HepG2 (cell line): ENCODE measurements around the gene RNF8. TPM values are rescaled to one million over a fixed set of nuclear protein-coding genes. Genes with fewer than 3 reads are reported as not detected.

Experiments
- ATRX ChIP-seq: sonication (generic); formaldehyde crosslinking; IDR thresholded peaks from 2 replicates; pipeline ENCODE4 v1.4.0; 2020; ENCODE audit warnings: missing genetic modification reagents, borderline replicate concordance
- GFI1 ChIP-seq: sonication (generic); formaldehyde crosslinking; IDR thresholded peaks from 2 replicates; pipeline ENCODE4 v1.5.0; 2020; ENCODE audit warnings: missing genetic modification reagents, mild to moderate bottlenecking, borderline replicate concordance
- MED8 ChIP-seq: sonication (generic); formaldehyde crosslinking; IDR thresholded peaks from 2 replicates; pipeline ENCODE4 v1.8.1; 2023; ENCODE audit warnings: mild to moderate bottlenecking, missing genetic modification reagents; ENCODE audit not compliant: insufficient replicate concordance
- RBM22 ChIP-seq: fragments of 200-400 bp; formaldehyde crosslinking; optimal IDR thresholded peaks from 2 replicates; pipeline ENCODE3; 2017; ENCODE audit warnings: mild to moderate bottlenecking, low read length, moderate library complexity
- RBM39 ChIP-seq: fragments of 200-400 bp; formaldehyde crosslinking; IDR thresholded peaks from one replicate; pipeline ENCODE4 v1.6.1; 2018; ENCODE audit warnings: antibody characterized with exemption, mild to moderate bottlenecking, low read depth, low read length; ENCODE audit not compliant: poor library complexity, severe bottlenecking
- TMF1 ChIP-seq: sonication (generic); formaldehyde crosslinking; IDR thresholded peaks from 2 replicates; pipeline ENCODE4 v1.8.1; 2022; ENCODE audit warnings: low read depth, missing genetic modification reagents
- ZNF382 ChIP-seq: sonication (generic); formaldehyde crosslinking; IDR thresholded peaks from 2 replicates; pipeline ENCODE4 v1.5.0; 2020; ENCODE audit warnings: missing genetic modification reagents, mild to moderate bottlenecking, borderline replicate concordance
- ZNF451 ChIP-seq: sonication (generic); formaldehyde crosslinking; IDR thresholded peaks from 2 replicates; pipeline ENCODE4 v1.5.0; 2020; ENCODE audit warnings: mild to moderate bottlenecking, missing genetic modification reagents
- ZNF713 ChIP-seq: sonication (generic); formaldehyde crosslinking; IDR thresholded peaks from 2 replicates; pipeline ENCODE4 v1.4.0; 2020; ENCODE audit warnings: mild to moderate bottlenecking, missing genetic modification reagents
- polyA plus RNA-seq, 8 experiments: library from polyadenylated mRNA; depleted of rRNA in 3 of 8; stranded (reverse) in 7 of 8; unstranded in 1 of 8; fragments of >200 nt; fragmentation: Illumina TruSeq in 4 of 8; extraction: Trizol in 4 of 8; gene quantifications; 2 replicates each; pipeline versions ENCODE4 v1.2.1 to v1.2.3, GENCODE V29; 2011 to 2016; ENCODE audit warnings: low read depth in 4 of 8, missing spikeins in 1 of 8, mixed read lengths in 1 of 8; ENCODE audit not compliant: insufficient read depth in 1 of 8
- total RNA-seq, 5 experiments: library from RNA; depleted of rRNA; stranded (reverse); fragments of >200 nt; fragmentation: Illumina TruSeq; extraction: Trizol; gene quantifications; 2 replicates each; pipeline ENCODE4 v1.2.3, GENCODE V29; 2016; ENCODE audit warnings: low read depth in 1 of 5
- TF ChIP-seq, protein P1 (sequence below): sonication (generic); formaldehyde crosslinking; IDR thresholded peaks from 2 replicates; pipeline ENCODE4 v1.4.0; 2020; ENCODE audit warnings: missing genetic modification reagents
- TF ChIP-seq, protein P2 (sequence below): sonication (generic); formaldehyde crosslinking; IDR thresholded peaks from 2 replicates; pipeline ENCODE4 v1.5.0; 2020; ENCODE audit warnings: missing genetic modification reagents
- TF ChIP-seq, protein P3 (sequence below): sonication (generic); formaldehyde crosslinking; IDR thresholded peaks from 2 replicates; pipeline ENCODE4 v1.5.0; 2020; ENCODE audit warnings: missing genetic modification reagents
- TF ChIP-seq, protein P4 (sequence below): sonication (generic); formaldehyde crosslinking; IDR thresholded peaks from 2 replicates; pipeline ENCODE4 v1.4.0; 2020; ENCODE audit warnings: missing genetic modification reagents, mild to moderate bottlenecking, borderline replicate concordance
- TF ChIP-seq, protein P5 (sequence below): sonication (generic); formaldehyde crosslinking; IDR thresholded peaks from 2 replicates; pipeline ENCODE4 v1.4.0; 2020; ENCODE audit warnings: missing genetic modification reagents, borderline replicate concordance
- TF ChIP-seq, protein P6 (sequence below): sonication (generic); formaldehyde crosslinking; IDR thresholded peaks from 2 replicates; pipeline ENCODE4 v1.4.0; 2020; ENCODE audit warnings: mild to moderate bottlenecking, missing genetic modification reagents

The RNF8 gene
- total and polyA plus RNA-seq, 2 of the 13 experiments (the other 11 are each of a cell fraction or from before 2014, with no cell fraction given) = 21.8 to 47.6 TPM

DNA sequence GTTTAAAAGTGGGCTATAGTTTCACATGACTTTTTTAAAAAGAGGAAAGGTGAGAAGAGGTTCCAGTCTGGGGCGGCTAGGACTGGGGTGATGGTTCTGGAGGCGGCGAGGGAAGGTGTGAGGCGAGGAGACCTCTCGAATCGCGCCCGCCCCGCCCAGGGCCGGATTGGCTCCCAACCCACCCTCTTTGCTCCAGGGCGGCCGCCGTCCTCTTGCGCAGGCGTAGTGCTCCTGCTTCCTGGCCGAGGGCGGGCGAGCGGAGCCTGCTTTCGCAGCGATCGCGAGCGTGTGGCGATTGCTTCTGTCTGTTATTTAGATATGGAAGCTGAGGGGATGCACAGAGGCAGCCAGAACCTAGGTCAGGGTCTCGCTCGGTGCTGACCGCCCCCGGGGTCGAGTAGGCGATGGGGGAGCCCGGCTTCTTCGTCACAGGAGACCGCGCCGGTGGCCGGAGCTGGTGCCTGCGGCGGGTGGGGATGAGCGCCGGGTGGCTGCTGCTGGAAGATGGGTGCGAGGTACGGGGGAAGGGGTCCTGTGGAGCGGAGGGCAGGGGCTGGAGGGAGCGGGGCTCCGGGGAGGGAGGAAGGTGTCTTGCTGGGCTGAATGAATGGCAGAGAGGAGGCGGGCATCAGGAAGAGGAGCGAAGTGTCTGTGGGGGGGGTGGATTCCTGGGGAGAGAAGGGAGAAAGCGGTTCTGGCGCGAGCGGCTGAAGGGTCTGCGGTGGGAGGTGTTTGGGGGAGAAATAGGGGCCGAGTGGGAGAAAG, at the start of gene RNF8 (continued):
- TF ChIP-seq, protein P1, sequence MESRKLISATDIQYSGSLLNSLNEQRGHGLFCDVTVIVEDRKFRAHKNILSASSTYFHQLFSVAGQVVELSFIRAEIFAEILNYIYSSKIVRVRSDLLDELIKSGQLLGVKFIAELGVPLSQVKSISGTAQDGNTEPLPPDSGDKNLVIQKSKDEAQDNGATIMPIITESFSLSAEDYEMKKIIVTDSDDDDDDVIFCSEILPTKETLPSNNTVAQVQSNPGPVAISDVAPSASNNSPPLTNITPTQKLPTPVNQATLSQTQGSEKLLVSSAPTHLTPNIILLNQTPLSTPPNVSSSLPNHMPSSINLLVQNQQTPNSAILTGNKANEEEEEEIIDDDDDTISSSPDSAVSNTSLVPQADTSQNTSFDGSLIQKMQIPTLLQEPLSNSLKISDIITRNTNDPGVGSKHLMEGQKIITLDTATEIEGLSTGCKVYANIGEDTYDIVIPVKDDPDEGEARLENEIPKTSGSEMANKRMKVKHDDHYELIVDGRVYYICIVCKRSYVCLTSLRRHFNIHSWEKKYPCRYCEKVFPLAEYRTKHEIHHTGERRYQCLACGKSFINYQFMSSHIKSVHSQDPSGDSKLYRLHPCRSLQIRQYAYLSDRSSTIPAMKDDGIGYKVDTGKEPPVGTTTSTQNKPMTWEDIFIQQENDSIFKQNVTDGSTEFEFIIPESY (CRISPR knock-in tag) = no peak
- no peak for TF ChIP-seq ZNF713
- TF ChIP-seq, protein P2, sequence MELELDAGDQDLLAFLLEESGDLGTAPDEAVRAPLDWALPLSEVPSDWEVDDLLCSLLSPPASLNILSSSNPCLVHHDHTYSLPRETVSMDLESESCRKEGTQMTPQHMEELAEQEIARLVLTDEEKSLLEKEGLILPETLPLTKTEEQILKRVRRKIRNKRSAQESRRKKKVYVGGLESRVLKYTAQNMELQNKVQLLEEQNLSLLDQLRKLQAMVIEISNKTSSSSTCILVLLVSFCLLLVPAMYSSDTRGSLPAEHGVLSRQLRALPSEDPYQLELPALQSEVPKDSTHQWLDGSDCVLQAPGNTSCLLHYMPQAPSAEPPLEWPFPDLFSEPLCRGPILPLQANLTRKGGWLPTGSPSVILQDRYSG (CRISPR knock-in tag) = 0 out of 2 replicates have a peak, but pooled peaks have one; percentile 45
- TF ChIP-seq RBM39 = no peak
- TF ChIP-seq, protein P3, sequence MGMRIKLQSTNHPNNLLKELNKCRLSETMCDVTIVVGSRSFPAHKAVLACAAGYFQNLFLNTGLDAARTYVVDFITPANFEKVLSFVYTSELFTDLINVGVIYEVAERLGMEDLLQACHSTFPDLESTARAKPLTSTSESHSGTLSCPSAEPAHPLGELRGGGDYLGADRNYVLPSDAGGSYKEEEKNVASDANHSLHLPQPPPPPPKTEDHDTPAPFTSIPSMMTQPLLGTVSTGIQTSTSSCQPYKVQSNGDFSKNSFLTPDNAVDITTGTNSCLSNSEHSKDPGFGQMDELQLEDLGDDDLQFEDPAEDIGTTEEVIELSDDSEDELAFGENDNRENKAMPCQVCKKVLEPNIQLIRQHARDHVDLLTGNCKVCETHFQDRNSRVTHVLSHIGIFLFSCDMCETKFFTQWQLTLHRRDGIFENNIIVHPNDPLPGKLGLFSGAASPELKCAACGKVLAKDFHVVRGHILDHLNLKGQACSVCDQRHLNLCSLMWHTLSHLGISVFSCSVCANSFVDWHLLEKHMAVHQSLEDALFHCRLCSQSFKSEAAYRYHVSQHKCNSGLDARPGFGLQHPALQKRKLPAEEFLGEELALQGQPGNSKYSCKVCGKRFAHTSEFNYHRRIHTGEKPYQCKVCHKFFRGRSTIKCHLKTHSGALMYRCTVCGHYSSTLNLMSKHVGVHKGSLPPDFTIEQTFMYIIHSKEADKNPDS = no peak
- no peak for TF ChIP-seq MED8 (CRISPR knock-in tag)
- no peak for TF ChIP-seq RBM22
- TF ChIP-seq, protein P4, sequence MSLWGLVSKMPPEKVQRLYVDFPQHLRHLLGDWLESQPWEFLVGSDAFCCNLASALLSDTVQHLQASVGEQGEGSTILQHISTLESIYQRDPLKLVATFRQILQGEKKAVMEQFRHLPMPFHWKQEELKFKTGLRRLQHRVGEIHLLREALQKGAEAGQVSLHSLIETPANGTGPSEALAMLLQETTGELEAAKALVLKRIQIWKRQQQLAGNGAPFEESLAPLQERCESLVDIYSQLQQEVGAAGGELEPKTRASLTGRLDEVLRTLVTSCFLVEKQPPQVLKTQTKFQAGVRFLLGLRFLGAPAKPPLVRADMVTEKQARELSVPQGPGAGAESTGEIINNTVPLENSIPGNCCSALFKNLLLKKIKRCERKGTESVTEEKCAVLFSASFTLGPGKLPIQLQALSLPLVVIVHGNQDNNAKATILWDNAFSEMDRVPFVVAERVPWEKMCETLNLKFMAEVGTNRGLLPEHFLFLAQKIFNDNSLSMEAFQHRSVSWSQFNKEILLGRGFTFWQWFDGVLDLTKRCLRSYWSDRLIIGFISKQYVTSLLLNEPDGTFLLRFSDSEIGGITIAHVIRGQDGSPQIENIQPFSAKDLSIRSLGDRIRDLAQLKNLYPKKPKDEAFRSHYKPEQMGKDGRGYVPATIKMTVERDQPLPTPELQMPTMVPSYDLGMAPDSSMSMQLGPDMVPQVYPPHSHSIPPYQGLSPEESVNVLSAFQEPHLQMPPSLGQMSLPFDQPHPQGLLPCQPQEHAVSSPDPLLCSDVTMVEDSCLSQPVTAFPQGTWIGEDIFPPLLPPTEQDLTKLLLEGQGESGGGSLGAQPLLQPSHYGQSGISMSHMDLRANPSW (CRISPR knock-in tag) = no peak
- TF ChIP-seq ATRX (CRISPR knock-in tag) = no peak
- 0 out of 2 replicates have a peak, but pooled peaks have one; percentile 17 for TF ChIP-seq ZNF451 (CRISPR knock-in tag)
- TF ChIP-seq, protein P5, sequence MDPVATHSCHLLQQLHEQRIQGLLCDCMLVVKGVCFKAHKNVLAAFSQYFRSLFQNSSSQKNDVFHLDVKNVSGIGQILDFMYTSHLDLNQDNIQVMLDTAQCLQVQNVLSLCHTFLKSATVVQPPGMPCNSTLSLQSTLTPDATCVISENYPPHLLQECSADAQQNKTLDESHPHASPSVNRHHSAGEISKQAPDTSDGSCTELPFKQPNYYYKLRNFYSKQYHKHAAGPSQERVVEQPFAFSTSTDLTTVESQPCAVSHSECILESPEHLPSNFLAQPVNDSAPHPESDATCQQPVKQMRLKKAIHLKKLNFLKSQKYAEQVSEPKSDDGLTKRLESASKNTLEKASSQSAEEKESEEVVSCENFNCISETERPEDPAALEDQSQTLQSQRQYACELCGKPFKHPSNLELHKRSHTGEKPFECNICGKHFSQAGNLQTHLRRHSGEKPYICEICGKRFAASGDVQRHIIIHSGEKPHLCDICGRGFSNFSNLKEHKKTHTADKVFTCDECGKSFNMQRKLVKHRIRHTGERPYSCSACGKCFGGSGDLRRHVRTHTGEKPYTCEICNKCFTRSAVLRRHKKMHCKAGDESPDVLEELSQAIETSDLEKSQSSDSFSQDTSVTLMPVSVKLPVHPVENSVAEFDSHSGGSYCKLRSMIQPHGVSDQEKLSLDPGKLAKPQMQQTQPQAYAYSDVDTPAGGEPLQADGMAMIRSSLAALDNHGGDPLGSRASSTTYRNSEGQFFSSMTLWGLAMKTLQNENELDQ = no peak
- no peak; the same call in 1 of the 2 replicates for TF ChIP-seq GFI1 (CRISPR knock-in tag)
- TF ChIP-seq ZNF382 (CRISPR knock-in tag) = no peak
- no peak for TF ChIP-seq TMF1 (CRISPR knock-in tag)
- TF ChIP-seq, protein P6, sequence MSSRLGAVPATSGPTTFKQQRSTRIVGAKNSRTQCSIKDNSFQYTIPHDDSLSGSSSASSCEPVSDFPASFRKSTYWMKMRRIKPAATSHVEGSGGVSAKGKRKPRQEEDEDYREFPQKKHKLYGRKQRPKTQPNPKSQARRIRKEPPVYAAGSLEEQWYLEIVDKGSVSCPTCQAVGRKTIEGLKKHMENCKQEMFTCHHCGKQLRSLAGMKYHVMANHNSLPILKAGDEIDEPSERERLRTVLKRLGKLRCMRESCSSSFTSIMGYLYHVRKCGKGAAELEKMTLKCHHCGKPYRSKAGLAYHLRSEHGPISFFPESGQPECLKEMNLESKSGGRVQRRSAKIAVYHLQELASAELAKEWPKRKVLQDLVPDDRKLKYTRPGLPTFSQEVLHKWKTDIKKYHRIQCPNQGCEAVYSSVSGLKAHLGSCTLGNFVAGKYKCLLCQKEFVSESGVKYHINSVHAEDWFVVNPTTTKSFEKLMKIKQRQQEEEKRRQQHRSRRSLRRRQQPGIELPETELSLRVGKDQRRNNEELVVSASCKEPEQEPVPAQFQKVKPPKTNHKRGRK (CRISPR knock-in tag) = no peak
